HL-60 (cell line): ENCODE measurements around the gene SKIC8.

Experiments
- DNase-seq, 2 experiments: peaks; one replicate each; pipeline ENCODE4 v3.0.0-alpha.2; 2010 to 2020; ENCODE audit warnings: low read depth in 1 of 2, low spot score in 1 of 2
- H3K27ac ChIP-seq: fragments of 250-450 bp; sonication (Bioruptor Pico); replicated peaks from 2 replicates; pipeline ENCODE4 v1.5.1; 2020; ENCODE audit warnings: mild to moderate bottlenecking, moderate library complexity
- H3K27me3 ChIP-seq: fragments of 250-450 bp; sonication (Bioruptor Pico); 2 replicates; pipeline ENCODE4 v1.5.1; 2021; ENCODE audit warnings: mild to moderate bottlenecking, moderate library complexity; ENCODE audit not compliant: insufficient read depth, poor library complexity, severe bottlenecking
- H3K4me3 ChIP-seq: replicated peaks from 2 replicates; pipeline ENCODE4 v1.5.1; 2011; ENCODE audit warnings: mild to moderate bottlenecking, control low read depth, low read length; ENCODE audit not compliant: insufficient read depth
- CTCF ChIP-seq: IDR thresholded peaks from one replicate; pipeline ENCODE4 v1.5.1; 2011; ENCODE audit warnings: low read length, control low read depth, inconsistent platforms; ENCODE audit not compliant: insufficient read depth
- GABPA ChIP-seq: IDR thresholded peaks from 2 replicates; pipeline ENCODE4 v1.6.1; 2012; ENCODE audit warnings: low read depth
- POLR2AphosphoS5 ChIP-seq: IDR thresholded peaks from 2 replicates; pipeline ENCODE4 v1.6.1; 2012; ENCODE audit warnings: low read depth
- SPI1 ChIP-seq: IDR thresholded peaks from 2 replicates; pipeline ENCODE4 v1.6.1; 2012; ENCODE audit warnings: low read depth, mild to moderate bottlenecking, borderline replicate concordance
- TF ChIP-seq, protein P1 (sequence below): IDR thresholded peaks from 2 replicates; pipeline ENCODE4 v1.6.1; 2012; ENCODE audit warnings: low read depth; ENCODE audit not compliant: insufficient replicate concordance

Gene SKIC8

DNA sequence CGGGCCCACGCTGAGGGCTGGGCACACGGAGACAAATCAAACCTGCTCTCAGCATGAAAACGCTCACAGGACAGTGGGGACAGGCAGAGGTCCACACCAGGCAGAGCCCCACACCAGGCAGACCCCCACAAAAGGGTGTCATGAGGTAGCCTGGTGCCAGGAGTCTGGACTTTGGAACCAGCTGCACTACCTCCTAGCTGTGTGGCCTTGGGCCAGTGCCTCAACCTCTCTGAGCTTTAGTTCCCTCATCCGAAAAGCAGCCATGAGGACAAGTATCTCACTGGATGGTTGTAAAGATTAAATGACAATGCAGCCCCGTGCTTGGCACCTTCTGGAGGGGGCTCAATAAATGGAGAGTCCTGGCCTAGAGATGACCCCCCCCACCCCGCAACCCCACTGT lies 24.3 kb upstream of the SKIC8 start:
- Histone ChIP-seq H3K4me3 (no peak overlapping the region), H3K27ac (no peak overlapping the region), H3K27me3 (no peaks in the 10 kb centered on the region)
- TF ChIP-seq CTCF (no peak), POLR2AphosphoS5 (no peak), SPI1 (no peak), GABPA (no peak)
- TF ChIP-seq, protein P1, sequence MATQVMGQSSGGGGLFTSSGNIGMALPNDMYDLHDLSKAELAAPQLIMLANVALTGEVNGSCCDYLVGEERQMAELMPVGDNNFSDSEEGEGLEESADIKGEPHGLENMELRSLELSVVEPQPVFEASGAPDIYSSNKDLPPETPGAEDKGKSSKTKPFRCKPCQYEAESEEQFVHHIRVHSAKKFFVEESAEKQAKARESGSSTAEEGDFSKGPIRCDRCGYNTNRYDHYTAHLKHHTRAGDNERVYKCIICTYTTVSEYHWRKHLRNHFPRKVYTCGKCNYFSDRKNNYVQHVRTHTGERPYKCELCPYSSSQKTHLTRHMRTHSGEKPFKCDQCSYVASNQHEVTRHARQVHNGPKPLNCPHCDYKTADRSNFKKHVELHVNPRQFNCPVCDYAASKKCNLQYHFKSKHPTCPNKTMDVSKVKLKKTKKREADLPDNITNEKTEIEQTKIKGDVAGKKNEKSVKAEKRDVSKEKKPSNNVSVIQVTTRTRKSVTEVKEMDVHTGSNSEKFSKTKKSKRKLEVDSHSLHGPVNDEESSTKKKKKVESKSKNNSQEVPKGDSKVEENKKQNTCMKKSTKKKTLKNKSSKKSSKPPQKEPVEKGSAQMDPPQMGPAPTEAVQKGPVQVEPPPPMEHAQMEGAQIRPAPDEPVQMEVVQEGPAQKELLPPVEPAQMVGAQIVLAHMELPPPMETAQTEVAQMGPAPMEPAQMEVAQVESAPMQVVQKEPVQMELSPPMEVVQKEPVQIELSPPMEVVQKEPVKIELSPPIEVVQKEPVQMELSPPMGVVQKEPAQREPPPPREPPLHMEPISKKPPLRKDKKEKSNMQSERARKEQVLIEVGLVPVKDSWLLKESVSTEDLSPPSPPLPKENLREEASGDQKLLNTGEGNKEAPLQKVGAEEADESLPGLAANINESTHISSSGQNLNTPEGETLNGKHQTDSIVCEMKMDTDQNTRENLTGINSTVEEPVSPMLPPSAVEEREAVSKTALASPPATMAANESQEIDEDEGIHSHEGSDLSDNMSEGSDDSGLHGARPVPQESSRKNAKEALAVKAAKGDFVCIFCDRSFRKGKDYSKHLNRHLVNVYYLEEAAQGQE, result no peak
- no peak for DNase-seq

DNA sequence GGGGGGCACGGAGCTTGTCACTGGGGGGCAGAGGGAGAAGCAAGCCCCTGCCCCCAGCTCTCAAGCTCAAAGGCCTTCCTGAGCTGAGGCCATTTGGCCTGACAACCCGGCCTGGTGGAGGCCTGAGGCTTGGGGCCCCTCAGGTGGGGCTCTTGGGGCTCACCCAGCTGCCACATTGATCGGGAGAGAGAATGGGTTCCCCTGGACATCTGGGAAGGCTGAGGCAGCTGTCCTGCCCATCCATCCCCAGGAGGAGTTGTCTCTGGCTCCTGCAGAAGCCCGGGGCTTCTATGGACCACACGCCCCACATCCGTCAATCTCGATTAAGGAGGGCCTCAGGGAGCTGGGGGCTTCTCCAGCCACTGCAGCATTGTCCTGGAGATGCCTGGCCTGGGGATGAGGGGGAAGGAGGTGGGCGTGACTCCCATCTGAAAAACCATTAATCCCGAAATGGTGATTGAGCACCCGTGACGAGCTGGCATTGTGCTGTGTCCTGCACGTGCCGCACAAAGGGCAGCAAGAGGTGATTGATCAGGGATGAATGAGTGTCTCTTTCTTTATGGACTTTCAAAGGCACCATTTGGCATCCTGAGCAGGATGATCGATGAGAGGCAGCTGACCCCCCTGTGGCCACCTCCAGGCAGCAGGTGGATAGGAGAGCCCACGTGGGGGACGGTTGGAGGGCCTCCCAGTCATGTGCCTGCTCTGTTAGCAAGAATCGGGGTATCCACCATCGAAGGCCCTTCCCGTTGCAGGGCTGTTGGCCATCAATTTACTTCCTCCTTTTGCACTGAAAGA lies 23.5 kb upstream of the SKIC8 start:
- Histone ChIP-seq H3K27me3 (no peaks in the 10 kb centered on the region), H3K4me3 (no peak overlapping the region), H3K27ac (no peak overlapping the region)
- TF ChIP-seq POLR2AphosphoS5 (no peak), CTCF (no peak), SPI1 (no peak)
- TF ChIP-seq, protein P1, result no peak
- no peak for DNase-seq

DNA sequence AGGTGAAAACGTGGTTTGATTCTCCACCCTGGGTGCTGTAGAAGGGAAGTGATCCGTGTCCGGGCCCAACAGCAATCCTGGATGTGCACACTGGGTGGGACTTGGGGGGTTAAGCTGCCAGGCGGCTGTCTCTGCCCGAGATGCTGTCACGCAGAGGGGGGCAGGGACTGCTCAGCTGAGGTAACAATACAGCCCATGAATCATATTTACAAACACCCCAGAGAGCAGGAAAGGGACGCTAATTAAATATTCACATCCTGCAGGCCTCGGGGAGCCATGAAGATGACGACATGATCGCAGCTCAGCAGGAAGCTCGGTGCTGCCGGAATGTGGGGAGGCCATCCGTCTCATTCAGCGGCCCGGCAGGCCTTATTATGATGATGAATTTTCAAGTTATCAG lies 22.8 kb upstream of the SKIC8 start:
- DNase-seq, result no peak
- H3K27me3 ChIP-seq, result no peaks in the 10 kb centered on the region
- TF ChIP-seq CTCF, result no peak
- TF ChIP-seq, protein P1, result no peak
- H3K27ac ChIP-seq, result no peak overlapping the region
- H3K4me3 ChIP-seq, result no peak overlapping the region
